ENCODE data around the gene GCM1. TPM values are rescaled to one million over a fixed set of nuclear protein-coding genes. Genes with fewer than 3 reads are reported as not detected.

GCM1 gene
- total and polyA plus RNA-seq, 9 of the 15 experiments (the other 6 are each of a cell fraction or from before 2014, with no cell fraction given): not detected

DNA sequence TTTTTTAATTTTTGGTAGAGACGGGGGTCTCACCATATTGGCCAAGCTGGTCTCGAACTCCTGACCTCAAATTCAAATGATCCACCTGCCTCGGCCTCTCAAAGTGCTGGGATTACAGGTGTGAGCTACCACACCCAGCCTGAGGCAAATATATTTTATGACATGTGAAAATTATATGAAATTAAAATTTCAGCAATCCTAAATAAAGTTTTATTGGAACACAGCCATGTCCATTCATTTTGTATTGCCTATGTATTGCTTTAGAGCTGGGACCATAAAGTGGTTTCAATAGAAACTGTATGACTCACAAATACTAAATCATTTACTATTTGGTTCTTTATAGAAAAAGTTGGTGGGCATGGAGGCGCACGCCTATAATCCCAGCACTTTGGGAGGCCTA lies 32.0 kb upstream of the GCM1 start:
- WGBS (ENCODE audit: insufficient coverage, low coverage, missing lambda C conversion rate): 9% methylated on average over 4 of the region's 5 CpGs
- ChIA-PET CTCF (ENCODE audit: low intra/inter-chr PET ratio) (interaction anchor here (0.6 kb wide), 1 partner anchor 153 kb away, joined by 3 read pairs; no protein-coding TSS in a partner anchor), POLR2A (no interaction called here)
- no peak overlapping the region for H2AFZ ChIP-seq (ENCODE audit: low read depth, low read length)
- intact Hi-C loops (cut with micrococcal nuclease): no loop called here
- H3K9me3 ChIP-seq (replicated peaks; ENCODE audit: control insufficient read depth, insufficient read depth, low read depth, low read length): no peaks in the 10 kb centered on the region
- H3K27me3 ChIP-seq (ENCODE audit: control insufficient read depth in 2 of 2, insufficient read depth in 2 of 2, low read length in 2 of 2): peaks cover 0 to 15% of the 10 kb centered on the region in 2 experiments; a peak in 1 of 5 replicates
- no TSS peak for BruUV-seq (replicated peaks)
- no peaks in the 10 kb centered on the region for H3K9me1 ChIP-seq (ENCODE audit: control insufficient read depth, insufficient read depth, low read length)
- H3K4me2 ChIP-seq (ENCODE audit: insufficient read depth, low read length): no peak overlapping the region
- H3K36me3 ChIP-seq (ENCODE audit: control insufficient read depth, insufficient read depth, low read length): no peaks in the 10 kb centered on the region
- H3K4me1 ChIP-seq (replicated peaks in 1 of 2; ENCODE audit: control insufficient read depth in 2 of 2, insufficient read depth in 2 of 2, low read length in 2 of 2): peaks cover 0 to 4% of the 10 kb centered on the region in 2 experiments; a peak in 2 of 5 replicates
- H4K20me1 ChIP-seq (replicated peaks; ENCODE audit: control insufficient read depth, insufficient read depth, low read length): no peaks in the 10 kb centered on the region
- no peak overlapping the region for H3K4me3 ChIP-seq
- in situ Hi-C loops (cut with MboI): loop anchor here (25.0 kb wide), 1 partner anchor 257 kb away; no protein-coding TSS in a partner anchor
- H3K27ac ChIP-seq (ENCODE audit: extremely low read depth, low read depth, low read length): no peak overlapping the region
- no peaks in the 10 kb centered on the region for H3K79me2 ChIP-seq (ENCODE audit: control insufficient read depth, insufficient read depth, low read length)
- TF ChIP-seq, protein P1, sequence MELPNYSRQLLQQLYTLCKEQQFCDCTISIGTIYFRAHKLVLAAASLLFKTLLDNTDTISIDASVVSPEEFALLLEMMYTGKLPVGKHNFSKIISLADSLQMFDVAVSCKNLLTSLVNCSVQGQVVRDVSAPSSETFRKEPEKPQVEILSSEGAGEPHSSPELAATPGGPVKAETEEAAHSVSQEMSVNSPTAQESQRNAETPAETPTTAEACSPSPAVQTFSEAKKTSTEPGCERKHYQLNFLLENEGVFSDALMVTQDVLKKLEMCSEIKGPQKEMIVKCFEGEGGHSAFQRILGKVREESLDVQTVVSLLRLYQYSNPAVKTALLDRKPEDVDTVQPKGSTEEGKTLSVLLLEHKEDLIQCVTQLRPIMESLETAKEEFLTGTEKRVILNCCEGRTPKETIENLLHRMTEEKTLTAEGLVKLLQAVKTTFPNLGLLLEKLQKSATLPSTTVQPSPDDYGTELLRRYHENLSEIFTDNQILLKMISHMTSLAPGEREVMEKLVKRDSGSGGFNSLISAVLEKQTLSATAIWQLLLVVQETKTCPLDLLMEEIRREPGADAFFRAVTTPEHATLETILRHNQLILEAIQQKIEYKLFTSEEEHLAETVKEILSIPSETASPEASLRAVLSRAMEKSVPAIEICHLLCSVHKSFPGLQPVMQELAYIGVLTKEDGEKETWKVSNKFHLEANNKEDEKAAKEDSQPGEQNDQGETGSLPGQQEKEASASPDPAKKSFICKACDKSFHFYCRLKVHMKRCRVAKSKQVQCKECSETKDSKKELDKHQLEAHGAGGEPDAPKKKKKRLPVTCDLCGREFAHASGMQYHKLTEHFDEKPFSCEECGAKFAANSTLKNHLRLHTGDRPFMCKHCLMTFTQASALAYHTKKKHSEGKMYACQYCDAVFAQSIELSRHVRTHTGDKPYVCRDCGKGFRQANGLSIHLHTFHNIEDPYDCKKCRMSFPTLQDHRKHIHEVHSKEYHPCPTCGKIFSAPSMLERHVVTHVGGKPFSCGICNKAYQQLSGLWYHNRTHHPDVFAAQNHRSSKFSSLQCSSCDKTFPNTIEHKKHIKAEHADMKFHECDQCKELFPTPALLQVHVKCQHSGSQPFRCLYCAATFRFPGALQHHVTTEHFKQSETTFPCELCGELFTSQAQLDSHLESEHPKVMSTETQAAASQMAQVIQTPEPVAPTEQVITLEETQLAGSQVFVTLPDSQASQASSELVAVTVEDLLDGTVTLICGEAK (IDR thresholded peaks at IDR 0.05): peak; percentile 84
- TF ChIP-seq, protein P1 (CRISPR knock-in tag; IDR thresholded peaks at IDR 0.05): no peak
- TF ChIP-seq CHD2 (IDR thresholded peaks at IDR 0.05; ENCODE audit: low read depth, low read length) (no peak), PCBP2 (IDR thresholded peaks at IDR 0.05; ENCODE audit: low read depth, low read length, poor library complexity, severe bottlenecking) (no peak)
- TF ChIP-seq, protein P2, sequence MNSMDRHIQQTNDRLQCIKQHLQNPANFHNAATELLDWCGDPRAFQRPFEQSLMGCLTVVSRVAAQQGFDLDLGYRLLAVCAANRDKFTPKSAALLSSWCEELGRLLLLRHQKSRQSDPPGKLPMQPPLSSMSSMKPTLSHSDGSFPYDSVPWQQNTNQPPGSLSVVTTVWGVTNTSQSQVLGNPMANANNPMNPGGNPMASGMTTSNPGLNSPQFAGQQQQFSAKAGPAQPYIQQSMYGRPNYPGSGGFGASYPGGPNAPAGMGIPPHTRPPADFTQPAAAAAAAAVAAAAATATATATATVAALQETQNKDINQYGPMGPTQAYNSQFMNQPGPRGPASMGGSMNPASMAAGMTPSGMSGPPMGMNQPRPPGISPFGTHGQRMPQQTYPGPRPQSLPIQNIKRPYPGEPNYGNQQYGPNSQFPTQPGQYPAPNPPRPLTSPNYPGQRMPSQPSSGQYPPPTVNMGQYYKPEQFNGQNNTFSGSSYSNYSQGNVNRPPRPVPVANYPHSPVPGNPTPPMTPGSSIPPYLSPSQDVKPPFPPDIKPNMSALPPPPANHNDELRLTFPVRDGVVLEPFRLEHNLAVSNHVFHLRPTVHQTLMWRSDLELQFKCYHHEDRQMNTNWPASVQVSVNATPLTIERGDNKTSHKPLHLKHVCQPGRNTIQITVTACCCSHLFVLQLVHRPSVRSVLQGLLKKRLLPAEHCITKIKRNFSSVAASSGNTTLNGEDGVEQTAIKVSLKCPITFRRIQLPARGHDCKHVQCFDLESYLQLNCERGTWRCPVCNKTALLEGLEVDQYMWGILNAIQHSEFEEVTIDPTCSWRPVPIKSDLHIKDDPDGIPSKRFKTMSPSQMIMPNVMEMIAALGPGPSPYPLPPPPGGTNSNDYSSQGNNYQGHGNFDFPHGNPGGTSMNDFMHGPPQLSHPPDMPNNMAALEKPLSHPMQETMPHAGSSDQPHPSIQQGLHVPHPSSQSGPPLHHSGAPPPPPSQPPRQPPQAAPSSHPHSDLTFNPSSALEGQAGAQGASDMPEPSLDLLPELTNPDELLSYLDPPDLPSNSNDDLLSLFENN (IDR thresholded peaks at IDR 0.05; ENCODE audit: low read depth in 2 of 2, low read length in 2 of 2): no peak
- H3K9ac ChIP-seq (ENCODE audit: insufficient read depth in 1 of 2, low read depth in 2 of 2, low read length in 2 of 2): no peak overlapping the region
- FAIRE-seq: no peak
- DNase-seq (ENCODE audit: extremely low read depth in 1 of 4, low spot score in 3 of 4): no peak
- no peak for ATAC-seq
